ENCODE results near the gene GAK. TPM values are rescaled to one million over a fixed set of nuclear protein-coding genes. Genes with fewer than 3 reads are reported as not detected.
"Not testable (repeated sequence)": the region's sequence is repeated elsewhere in the genome, so short reads cannot be mapped to it uniquely, and the experiment has no call there.

The GAK gene
- polyA plus RNA-seq, 1 donor, result 43.2 TPM

DNA sequence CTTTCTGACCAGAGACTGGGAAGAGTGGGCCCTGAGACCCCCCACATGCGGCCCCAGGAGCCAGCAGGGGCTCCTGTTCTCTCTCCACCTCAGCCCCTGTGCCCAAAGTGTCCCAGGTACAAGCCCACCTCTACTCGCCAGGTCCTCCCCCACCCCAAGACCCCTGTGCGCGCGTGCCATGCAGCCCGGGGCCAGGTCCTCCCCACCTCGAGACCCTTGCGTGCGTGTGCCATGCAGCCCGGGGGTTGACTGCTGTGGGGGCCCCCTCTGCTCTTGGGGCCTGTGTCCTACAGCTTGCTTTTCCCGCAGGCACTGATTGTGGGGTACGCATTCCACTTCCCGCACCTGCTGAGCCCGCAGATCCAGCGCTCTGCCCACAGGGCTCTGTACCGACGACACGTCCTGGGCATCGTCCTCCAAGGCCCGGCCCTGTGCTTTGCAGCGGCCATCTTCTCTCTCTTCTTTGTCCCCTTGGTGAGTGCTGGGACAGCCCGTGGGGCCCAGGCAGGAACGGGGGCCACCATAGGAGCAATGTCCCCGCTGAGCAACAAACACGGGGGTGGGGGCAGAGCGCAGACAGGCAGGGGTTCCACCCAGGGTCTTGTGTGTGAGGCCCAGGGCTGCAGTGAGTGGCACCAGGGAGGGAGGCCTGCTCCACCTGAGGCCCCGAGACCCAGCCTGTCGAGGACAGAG lies 20.9 kb upstream of the GAK start:
- DNase-seq, result no peak

DNA sequence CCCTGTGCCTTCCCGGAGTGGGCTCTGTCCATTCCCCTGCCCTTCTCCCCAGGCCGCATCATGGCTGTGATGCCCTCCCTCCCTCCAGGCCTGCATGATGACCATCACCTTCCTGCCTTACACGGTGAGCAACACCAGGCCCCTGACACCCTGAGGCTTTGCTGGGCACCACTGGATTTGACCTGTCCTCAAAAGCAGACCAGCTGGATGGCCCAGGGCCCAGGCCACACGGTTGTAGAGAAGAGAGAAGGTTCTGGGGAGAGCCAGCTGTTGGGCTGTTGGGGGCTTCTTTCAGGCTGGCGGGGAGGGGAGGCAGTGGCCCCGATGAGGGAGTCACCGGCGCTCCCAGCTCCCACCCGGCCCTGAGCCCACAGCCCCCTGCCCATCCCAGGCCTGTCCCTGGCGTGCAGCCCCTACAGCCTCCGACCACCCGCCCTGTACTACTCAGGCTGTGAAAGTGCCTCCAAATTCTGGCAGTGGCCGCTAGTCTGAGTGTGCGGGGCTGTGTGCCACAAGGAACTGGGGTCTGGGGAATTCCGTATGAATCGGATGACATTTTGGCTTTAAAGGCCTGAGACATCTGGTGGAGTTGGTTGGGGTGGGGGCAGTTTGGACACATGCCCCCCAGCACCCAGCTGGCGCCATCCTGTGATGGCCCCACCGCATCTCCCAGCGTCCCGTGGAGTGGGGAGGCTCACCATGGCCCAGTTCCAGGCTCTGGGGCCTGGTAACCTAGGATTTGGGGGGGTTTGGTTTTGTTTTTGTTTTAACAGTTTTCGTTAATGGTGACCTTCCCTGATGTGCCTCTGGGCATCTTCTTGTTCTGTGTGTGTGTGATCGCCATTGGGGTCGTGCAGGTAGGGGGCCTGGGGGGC lies 19.7 kb upstream of the GAK start:
- DNase-seq, result no peak

DNA sequence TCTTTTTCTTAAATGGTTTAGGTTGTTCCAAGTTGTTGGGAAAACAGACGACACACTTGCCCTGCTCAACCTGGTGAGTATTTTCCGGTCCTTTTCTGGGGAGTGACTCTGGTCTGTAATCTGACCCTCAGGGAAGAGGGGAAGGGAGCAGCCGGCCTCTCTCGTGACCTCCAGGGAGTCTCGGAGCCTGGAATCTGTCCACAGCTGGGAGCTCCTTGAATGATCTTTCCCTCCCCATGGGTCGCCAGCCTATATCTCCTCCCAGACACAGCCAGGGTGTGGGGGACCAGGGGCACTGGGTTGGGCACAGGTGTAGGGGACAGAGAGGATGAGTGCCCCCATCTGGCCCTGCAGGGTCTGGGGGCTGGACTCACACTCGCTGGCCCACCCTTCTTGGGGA lies 19.1 kb upstream of the GAK start:
- DNase-seq, result no peak

DNA sequence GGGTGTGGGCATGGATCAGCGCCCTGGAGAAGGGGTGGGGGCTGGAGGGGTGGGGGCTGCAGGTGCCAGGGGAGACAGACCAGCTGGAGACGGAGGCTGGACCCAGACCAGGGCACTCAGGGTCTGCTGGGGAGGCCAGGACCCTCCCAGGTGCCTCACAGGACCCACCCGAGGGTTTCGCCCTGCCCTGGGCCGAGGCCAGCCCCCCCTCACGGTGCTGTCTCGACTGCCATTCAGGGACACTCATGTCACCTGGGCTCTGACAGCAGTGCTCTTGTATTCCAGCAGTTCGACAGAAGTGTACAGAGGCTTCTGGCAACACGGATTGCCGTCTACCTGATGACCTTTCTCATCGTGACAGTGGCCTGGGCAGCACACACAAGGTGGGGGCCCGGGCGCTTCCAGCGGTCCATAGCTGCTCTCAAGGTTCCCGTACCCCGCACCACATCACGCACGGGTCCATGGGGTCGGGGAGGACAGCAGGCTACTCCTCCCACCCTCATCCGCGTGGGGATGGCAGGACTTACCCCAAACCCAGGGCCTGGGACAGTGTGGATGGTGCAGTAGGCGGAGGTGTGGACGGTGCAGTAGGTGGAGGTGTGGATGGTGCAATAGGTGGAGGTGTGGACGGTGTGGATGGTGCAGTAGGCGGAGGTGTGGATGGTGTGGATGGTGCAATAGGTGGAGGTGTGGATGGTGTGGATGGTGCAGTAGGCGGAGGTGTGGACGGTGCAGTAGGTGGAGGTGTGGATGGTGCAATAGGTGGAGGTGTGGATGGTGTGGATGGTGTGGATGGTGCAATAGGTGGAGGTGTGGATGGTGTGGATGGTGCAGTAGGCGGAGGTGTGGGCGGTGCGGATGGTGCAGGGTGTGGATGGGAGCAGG lies 18.3 kb upstream of the GAK start:
- DNase-seq, result no peak

DNA sequence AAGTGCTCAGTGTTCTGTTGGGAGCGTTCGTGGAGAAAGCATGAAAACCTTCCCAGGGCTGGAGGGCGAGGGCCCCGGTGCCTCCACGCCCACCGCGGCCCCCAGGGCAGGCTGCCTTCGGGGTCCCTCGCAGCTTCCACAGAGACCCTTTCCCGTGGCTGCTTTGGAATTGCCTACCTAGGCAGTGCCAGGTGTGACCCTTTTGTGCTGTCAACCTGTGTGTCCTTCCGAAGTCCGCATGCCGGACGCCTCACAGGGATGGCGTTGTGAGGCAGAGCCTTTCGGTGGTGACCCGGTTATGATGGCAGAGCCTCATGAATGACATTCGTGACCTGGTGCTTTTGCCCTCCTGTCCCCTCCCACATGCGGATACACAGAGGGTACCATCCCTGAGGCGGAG lies 17.5 kb upstream of the GAK start:
- DNase-seq, result no peak

DNA sequence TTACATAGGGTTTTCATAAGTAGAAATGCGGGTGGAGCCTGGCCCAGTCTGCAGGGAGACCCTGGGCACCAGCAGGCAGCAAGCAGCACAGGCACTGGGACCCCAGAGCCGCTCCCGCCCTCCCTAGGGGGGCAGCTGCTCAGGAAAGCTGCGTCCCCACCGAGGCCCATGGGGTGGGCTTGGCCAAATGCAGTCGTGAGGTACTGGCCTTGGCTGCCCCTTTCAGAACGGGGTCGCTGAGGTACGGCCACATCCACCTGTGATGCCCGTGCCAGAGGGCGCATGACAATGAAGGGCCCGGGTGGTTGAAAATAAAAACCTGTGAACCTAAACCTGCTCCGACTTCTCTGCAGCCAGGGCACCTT lies 16.8 kb upstream of the GAK start:
- no peak for DNase-seq

DNA sequence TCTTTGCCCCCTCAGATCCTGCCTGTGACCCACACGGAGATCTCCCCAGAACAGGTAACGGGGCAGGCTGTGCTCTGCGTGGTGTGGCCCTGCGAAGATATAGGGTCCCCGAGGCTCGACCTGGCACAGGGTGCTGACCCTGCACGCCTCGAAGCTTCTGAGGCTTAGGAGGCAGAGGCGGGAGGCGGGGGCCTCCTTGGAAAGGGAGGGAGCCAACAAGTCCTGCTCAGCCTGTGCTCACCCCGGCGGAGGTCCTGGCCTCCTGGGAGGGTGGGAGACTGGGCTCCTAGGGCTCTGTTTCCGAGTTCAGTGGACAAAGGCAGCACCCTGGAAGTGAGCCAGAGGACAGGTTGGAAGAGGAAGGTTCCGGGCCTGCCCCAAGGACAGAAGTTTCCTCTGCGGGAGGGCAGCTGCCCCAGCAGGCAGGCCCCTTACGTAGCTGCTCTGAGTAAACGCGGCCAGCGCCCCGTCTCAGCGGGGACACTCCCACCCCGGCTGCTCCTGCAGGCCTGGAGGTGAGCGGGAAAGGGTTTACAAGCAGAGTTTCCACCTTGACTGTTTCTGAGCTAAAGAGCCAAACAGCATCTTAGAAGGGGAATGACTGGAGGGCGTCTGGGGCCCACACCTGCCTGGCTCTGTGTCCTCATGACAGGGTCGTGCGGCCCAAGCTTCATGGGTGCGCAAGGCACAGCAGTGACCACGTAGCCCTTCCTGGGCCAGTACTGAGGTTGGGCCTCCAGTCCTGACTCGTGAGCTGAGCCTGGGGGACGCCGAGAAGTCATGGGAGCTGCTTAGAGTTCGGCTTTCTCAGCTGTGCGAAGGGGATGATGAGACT lies 16.2 kb upstream of the GAK start:
- DNase-seq, result no peak

DNA sequence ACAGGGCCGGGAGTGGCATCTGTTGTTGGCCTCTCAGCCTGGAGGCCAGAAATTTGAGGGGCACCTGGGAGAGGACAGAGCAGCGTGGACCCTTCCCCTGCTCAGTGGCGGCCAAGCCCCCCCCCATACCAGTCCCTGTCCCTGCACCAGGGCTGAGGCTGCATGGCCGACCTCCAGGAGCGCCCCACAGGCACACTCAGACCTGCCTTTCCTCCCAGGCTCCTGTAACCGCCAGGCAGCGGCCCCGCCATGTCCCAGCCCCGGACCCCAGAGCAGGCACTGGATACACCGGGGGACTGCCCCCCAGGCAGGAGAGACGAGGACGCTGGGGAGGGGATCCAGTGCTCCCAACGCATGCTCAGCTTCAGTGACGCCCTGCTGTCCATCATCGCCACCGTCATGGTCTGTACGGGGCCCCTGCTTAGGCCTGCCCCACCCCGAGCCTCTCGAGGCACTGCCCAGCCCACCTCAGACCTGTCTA lies 15.4 kb upstream of the GAK start:
- DNase-seq, result no peak

DNA sequence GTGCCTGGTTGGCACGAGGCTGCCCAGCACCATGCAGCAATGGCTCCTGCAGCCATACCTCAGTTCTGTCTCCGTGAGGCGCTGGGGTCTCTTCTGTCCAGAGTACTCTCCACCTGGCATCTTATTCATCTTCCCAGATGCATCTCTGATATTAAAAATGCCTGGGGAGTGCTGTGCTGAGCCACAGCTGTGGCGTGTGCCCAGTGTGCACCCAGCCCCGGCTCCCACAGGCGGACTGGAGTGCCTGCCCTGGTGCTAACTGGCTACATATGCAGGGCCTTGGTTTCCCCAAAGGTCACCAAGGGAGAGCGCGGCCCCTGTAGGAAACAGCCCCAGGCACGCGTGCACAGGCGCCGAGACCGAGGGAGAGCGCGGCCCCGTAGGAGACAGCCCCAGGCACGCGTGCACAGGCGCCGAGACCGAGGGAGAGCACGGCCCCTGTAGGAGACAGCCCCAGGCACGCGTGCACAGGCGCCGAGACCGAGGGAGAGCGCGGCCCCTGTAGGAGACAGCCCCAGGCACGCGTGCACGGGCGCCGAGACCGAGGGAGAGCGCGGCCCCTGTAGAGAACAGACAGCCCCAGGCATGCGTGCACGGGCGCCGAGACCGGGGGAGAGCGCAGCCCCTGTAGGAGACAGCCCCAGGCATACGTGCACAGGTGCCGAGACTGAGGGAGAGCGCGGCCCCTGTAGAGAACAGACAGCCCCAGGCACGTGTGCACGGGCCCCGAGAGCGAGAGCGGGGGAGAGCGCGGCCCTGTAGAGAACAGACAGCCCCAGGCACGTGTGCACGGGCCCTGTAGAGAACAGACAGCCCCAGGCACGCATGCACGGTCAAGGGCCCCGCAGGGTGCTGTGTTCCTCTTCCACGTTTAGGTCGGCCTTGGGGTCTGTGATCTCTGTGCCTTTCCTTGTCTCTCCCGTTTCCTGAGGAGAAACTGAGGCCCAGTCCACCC lies 14.7 kb upstream of the GAK start:
- no peak for DNase-seq

DNA sequence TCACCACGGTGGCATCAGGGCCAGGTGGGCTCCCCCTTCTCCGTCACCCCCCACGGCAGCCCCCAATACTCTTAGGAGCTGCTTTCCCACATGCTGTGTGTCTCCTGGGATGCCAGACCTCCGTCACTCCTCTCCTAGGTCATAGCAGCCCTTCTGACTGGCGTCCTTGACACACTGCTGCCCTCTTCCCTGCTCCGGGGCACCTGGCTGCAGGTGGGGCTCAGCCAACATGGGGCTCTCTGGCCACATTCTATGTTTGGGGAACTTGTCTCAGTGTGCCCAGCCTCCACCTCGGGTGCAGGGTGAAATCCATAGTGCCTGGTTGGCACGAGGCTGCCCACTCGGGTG lies 14.0 kb upstream of the GAK start:
- no peak for DNase-seq

DNA sequence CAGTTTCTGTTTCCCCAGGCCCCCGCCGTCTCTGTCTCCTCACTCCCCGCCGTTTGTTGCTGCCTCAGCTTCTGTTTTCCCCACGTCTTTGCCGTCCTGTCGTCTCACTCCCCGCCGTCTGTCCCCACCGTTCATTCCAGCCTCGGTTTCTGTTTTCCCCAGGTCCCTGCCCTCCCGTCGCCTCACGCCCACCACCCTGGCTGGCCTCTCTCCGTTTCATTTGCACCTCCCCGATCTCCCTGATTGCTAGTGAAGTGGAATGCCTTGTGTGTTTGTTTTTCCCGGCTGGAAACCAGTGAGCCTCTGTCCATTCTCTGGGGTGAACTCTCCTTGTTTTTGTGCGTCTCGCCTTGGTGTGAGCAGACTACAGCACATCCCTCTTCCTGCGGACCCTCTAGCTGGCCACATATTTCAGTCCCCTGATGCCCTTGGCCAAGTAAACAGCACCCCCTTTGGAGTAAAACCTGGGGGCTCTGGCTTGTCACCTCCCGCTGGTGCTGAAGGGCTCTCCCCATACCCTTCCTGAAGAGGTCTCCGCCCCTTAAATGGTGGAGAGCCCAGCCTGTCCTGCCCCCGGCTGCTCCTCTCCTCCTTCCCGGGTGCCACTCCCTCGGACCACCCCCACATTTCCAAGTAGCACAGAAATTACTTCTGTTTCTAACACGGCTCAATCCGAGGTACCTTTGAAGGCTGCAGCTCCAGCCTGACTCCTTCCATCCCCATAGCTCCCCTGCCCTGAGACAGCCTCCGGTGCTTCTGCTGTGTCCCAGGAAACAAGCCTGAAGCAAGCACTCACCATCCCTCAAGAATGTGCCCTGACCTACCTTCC lies 13.4 kb upstream of the GAK start:
- no peak for DNase-seq

DNA sequence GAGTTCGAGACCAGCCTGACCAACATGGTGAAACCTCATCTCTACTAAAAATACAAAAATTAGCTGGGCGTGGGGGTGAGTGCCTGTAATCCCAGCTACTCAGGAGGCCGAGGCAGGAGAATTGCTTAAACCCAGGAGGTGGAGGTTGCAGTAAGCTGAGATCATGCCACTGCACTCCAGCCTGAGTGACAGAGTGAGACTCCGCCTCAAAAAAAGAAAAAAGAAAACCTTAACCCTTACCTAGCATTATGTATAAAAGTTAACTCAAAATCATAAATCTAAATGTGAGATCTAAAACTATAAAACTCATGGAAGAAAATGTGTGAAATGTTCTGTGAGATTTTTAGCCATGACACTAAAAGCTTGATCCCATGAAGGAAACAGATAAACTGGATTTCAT lies 7.4 kb upstream of the GAK start:
- not testable (repeated sequence) for DNase-seq

DNA sequence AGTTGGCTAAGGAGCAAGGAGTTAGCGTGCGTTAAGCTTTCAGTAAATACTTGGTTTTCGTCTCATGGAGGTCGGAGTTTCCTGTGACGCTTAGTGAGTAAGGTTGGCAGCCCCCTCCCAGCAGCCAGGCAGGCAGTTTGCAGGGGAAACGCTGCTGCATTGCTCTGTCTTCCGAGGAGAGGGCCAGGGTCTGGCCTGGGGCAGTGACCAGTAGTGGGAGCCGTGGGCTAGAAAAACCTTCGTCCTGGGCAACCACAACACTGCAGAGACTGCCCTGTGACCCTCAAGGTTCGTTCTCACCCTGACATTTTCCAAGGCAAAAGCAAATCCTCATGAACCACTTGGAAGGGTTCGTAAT lies 576 bp upstream of the GAK start:
- no peak for DNase-seq

DNA sequence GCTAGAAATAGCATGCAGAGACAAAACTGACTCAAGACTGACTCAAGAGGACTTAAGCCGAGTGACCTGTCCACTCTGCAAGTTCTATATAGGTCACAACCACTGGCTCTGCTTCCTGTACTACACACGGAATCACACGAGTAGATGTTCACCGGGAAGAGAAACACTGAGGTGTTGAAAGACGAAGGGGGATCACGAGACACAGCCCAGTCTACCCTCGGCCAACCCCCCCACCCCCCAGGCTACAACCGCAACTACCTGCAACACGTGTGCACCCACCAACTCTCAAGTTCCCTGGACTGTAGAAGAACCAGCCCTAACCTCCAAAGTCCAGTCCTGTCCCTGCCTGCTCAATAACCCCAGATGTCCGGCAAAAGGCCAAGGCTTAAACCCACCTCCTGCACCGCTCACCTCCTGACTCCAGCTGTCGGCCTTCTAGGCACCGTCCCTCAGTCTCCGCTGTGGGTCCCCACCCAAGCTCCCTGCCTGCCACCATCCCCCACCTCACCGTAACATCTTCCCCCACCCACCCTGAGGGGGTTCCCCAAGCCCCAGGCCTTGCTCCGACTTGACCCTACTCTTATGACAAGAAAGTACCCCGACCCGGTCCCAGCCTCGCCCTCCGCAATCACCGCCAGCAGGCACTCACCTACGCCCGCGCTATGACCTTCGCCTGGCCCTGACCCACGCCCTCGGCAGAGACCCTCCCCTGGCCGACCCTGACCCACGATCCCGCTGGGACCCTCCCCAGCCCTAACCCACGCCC lies 739 bp downstream of the GAK start:
- DNase-seq, result no peak

DNA sequence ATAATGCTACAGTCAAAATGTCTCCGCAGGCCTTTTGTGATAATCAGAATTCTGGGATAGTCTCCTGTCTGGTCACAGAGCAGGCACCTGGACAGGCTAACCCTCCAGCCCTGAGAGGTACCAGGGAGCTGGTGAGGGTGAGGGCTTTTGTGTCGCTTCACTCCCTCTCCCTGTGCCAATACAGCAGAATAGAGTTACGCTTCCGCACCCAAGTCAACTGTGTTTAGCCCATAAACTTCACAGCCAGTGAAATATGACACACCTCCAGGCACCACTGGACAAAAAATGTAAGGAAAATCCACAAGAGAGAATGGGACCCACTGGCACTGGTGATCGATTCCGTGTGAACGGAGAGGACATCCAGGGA lies 1.3 kb downstream of the GAK start:
- DNase-seq, result no peak

DNA sequence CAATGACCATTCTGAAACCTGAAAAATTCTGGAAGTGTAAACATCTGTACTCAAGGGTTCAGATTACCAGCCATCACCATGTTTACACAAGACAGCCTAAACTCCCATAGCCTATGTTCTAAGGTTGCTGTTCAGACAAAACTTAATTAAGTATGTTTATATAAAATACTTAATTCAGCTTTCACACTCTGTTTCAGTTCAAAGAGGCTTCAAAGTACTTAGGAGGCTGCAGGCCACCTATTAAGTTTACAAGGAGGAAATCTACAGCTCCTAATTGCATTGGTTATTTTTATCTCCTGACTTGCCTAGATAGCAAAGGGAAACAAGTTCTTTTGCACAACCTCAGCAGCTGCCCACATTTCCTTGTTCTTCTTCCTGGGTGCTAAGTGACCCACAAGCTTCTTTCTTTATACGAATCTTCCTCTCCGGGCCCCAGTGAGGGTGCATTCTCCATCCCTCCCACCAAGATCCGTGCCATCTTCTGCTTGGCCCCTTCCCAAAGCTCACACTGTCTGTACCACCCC lies 2.0 kb downstream of the GAK start:
- no peak for DNase-seq

DNA sequence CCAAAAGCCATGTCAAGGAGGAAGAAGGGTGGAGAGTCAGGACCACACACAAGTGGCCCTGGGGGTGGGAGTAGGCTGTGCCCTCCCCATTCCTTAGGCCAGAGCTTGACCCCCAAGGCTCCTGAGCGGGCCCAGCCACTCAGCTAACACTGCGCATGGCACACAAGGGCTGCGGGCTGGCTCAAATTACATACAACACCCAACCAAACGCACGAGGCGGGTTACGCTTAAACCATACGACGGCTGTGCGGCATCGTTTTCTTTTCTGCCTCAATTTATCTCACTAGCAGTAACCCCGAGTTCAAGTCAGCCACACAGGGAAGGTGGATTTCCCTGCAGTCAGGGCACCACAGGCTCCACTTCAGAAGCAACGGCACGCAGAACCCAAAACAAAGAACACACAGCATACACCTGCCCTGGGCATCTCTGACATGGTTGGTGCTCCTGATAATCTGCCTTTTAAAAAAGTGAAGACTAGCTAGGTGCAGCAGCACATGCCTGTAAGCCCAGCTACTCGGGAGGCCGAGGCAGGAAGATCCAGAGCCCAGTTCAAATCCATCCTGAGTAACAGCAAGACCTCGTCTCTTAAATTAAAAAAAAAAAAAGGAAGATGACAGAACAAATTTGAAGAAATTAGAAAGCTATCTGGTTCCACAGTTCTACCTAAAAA lies 2.9 kb downstream of the GAK start:
- no peak for DNase-seq

DNA sequence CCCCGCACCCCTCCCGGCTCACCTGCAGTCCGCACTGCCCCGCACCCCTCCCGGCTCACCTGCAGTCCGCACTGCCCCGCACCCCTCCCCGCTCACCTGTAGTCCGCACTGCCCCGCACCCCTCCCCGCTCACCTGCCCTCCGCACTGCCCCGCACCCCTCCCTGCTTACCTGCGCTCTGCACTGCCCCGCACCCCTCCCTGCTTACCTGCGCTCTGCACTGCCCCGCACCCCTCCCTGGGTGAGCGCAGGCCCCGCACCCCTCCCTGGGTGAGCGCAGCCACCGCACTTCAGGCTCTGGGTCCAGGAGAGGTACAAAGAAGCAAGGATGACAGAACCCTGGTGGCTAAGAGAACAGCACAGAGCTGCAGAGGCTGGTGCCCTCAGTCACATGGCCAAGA lies 4.5 kb downstream of the GAK start:
- DNase-seq, result not testable (repeated sequence)

DNA sequence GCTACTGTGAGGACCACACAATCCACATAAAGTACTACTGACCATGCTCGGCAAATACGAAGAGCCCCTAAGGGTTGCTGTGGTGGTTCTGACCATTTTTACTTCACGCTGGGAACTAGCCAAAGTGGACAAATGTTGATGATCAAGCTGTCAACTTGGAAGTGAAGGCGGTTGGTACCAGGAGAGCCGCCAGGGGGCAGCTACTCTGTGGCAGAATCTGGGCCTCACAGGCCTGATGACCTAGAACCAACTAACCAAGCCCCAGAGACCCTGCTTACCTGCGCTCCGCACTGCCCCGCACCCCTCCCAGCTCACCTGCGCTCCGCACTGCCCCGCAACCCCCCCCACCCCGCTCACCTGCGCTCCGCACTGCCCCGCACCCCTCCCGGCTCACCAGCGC lies 5.6 kb downstream of the GAK start:
- no peak for DNase-seq

Data from hindlimb muscle (tissue), 1 donor.